Frontal cortex (tissue), 4 donors: ENCODE data around the gene KREMEN1. TPM values are rescaled to one million over a fixed set of nuclear protein-coding genes. Genes with fewer than 3 reads are reported as not detected.

Experiments used
- DNase-seq, 2 donors: peaks; one replicate each; pipeline ENCODE4 v3.0.0; 2012; ENCODE audit warnings: low spot score in 2 of 2
- FAIRE-seq: peaks from 2 replicates; lab custom pipeline; 2012; peaks lifted over from hg19 to GRCh38; lab: Jason Lieb, UNC
- total RNA-seq: library from RNA; depleted of rRNA; stranded (reverse); fragments of >200 nt; gene quantifications from one replicate; pipeline ENCODE4 v1.2.3, GENCODE V29; 2014
- donor health status: control.
- donor health status: control.
- donor health status: control.

KREMEN1 gene
- total RNA-seq, 1 donor from 2014 or later: 6.9 TPM

DNA sequence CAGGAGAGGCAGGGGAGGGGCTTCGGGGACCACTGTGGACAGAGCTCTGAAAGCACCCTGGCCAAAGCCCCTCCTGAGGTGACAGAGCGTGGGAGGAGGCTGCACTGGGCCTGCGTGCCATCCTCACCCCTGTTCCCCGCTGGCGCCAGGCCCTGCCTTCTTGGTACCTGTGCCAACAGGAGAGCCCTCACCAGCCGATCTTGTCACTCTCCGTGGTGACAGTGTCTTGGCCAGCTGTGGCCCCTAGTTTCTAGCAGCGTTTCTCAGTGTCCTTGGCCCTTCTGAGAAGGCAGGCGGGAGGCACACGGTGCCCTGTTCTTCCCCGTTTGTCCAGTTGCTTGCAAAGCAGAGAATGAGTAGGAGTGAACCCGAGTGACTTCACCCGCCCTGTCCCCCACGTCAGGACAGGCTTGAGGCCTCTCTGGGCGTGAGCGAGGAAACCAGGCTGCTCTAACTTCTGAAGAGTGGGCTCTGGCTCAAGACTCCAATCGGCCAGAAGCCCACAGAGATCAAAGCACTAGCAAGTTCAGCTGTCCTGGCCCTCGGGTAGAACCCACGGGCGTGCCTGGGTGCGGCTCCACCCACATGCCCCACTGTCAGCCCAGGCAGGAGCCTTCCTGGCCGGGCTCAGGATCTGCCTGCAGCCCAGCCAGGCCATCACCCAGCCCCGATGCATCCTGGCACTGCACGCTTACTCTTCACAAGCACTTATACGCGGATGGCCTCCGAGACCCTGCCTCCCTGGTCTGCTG is 72.7 kb downstream of the KREMEN1 start:
- FAIRE-seq: no peak
- DNase-seq: no peak

DNA sequence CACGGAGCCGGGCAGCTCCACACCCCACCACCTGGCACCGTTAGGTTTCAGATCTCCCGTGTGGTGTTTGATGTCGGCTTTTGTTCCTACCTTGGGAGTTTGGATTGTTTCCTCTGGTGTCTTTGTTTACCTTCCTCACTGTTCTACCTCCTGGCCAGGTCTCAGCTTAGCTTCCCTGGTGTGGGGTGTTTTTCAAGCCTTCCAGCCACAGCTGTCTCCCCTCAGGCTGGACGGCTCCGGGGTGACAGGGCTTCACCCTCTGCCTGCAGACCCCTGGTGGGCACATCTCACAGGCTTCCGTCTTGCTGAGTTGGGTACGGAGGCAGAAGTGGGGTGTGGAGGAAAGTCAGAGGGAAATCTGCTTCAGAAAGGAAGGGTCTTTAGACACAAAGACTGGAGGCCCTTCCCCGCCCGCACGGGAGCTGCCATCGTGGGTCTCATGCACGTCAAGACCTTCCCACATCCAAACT is 73.3 kb downstream of the KREMEN1 start:
- DNase-seq (no peak), FAIRE-seq (no peak)

DNA sequence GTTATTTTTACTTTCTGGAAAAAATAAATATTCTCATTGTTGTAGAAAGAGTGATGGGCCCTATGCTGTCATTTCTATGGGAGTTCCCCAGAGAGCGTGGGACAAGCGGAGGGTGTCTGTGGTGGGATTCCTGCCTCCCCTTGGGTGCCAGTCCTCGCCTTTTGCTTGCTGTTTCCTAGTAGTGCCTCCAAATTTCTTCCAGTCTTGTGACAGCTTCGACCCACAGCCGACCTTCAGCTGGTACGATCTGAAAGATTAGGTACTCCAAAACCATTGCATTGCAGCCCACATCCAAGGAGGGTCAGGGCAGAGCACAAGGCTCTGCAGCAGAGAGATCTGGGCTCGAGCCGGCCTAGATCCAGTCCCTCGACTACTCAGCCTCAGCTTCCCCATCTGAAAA is 73.9 kb downstream of the KREMEN1 start:
- FAIRE-seq (no peak), DNase-seq (no peak)

DNA sequence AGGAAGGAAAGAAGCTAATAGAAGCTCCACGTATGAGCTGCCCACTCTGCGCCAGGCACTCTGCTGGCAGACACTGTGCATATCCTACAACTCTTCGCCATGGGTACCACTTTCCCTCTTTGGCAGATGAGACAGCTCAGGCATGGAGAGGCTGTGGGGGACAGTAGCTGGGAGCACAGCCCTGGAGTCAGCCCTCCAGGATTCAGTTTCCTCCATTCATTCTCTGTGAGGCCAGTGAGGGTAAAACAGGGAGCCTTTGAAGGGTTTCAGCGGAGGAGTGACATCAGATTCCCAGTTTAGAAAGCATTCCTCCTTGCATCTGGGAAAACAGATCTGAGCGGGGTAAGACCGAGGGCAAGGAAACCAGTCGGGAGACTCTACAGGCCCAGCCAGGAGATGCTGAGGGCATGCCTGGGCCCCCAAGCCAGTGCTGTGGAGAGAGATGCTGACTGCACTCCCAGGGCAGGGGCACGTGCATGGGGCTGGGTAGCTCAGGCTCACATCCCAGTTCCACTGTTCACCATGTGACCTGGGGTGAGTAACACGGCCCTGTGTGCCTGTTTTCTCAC is 74.6 kb downstream of the KREMEN1 start:
- DNase-seq: no peak
- FAIRE-seq: no peak

- no peak for FAIRE-seq
- no peak for DNase-seq
Measured at GRCh38 chr22:29148036-29148435, 75.2 kb downstream of the KREMEN1 start.

DNA sequence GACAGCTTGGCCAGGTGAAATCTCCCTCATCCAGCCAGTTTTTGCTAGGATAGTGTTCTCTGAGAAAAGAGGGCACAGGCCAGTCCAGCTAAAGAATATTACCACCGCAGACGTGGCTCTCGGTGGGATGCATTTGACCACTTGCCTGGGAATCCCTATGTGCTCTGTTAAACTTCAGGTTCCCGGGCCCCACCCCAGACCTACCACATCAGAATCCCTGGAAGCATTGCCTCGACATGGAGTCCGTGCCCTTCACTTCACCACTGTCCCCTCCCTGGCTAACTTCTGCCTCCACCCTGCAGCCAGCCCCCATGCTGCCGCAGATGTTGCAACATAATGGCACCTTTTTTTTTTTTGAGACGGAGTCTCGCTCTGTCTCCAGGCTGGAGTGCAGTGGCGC is 76.0 kb downstream of the KREMEN1 start:
- DNase-seq (no peak), FAIRE-seq (no peak)

GRCh38 chr22:29149841-29150555 is 77.2 kb downstream of the KREMEN1 start:
- FAIRE-seq: no peak

DNA sequence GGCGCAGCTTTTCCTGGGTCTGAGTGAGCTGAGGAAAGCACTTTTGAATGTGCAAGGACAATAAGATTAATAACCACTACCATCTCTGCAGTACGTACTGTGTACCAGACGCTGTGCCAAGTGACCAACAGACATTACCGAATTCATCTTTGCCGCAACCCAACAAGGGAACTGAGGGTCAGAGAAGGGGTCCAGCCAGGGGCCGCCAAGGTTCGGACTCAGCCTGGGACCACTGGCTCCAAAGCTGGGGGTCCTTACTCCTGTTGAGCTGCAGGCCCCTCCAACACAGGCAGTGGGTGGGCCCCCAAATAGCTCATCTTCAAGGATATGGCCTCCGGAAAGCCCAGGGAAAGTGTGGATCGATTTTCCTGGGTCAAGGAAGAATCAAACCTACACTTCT is 77.9 kb downstream of the KREMEN1 start:
- no peak for FAIRE-seq
- no peak for DNase-seq

More at GRCh38 chr22:29149841-29150555, 77.2 kb downstream of the KREMEN1 start:
- DNase-seq: peak; percentile 45 to 56

GRCh38 chr22:29151316-29151715 is 78.5 kb downstream of the KREMEN1 start:
- no peak for FAIRE-seq
- no peak for DNase-seq

DNA sequence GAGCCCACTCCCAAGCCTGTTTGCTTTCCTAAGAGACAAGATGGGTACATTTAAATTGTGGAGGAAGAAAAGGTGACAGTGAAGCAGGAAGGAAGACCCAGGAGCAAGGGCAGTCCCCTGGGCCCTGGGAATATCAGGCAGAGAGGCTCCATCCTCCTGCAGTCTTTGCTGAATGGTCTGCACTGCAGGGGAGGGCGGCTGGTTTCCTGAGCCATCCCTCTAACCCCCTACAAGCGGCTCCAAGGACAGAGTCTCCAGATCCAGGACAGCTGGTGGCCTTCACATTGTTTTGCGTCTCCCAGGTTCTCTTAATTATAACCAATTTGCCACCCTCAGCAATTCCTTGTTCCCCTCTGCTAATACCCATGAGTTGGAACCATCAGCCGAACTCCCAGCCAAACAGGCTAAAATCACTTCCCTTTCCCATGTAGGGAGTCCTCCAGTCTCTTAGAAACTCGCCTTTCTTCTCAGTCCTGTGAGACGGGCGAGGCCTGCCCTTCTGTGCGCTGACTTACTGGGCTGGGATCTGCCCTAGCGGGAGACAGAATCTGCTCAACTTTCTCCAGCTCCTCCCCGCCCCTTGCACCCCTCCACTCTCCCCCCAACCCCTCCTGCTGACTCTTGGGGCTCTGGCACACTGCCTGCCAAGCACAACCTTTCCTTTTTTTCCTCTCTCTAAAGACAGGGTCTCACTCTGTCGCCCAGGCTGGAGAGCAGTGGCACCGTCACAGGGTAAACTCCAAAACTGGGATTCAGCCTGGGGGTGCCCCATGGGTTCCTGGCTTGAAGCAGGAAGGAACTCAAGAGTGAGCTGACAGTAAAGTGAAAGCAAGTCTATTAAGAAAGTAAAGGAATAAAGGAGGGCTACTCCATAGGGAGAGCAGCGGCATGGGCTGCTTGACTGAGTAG is 79.5 kb downstream of the KREMEN1 start:
- no peak for FAIRE-seq
- DNase-seq: no peak

DNA sequence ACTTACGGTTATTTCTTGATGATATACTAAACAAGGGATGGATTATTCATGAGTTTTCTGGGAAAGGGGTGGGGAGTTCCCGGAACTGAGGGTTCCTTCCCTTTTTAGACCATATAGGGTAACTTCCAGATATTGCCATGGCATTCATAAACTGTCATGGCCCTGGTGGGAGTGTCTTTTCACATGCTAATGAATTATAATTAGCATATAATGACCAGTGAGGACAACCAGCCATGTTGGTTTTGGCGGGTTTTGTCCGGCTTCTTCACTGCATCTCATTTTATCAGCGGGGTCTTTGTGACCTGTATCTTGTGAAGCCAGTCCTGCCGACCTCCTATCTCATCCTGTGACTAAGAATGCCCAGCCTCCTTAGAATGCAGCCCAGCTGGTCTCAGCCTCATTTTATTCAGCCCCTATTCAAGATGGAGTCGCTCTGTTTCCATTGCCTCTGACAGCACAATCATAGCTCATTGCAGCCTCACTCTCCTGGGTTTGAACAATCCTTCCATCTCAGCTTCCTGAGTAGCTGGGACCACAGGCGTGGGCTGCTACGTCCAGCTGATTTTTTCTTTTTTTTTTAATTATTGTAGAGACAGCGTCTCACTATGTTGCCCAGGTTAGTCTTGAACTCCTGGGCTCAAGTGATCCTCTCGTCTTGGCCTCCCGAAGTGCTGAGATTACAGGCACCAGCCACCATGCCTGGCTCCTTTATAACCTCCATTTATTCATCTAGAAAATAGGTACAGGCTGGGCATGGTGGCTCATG is 80.3 kb downstream of the KREMEN1 start:
- DNase-seq: no peak
- FAIRE-seq: no peak

DNA sequence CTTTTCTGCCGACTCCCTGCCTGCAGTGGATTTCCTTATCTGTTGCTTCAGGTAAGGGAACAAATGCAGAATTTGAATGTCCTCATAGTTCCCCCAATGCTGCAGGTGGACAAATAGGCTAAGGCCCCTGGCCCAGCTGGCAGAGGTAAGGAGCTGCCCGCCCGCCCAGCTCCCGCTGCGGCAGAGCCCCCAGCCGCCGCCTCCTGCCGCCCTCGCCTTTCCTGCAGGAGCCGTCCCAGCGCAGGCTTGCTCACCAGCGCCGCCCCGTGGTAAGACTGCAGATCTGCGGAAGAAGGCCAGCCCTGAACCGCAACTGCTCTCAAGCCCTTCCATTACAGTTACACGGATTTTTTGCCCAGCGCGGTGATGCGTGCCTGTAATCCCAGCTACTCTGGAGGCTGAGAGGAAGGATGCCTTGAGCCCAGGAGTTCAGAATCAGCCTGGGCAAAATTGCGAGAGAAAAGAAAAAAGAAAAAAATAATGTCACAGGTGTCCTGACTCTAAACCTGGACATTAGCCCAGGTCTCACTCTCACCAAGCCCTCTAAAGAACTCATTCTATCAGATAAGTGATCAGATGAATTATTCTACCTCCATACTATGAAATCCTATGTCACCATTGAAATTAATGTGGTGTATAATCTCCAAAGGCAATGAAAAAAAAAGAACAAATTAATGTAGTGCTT is 81.7 kb downstream of the KREMEN1 start:
- DNase-seq: peak; percentile 57 to 74
- FAIRE-seq: no peak

DNA sequence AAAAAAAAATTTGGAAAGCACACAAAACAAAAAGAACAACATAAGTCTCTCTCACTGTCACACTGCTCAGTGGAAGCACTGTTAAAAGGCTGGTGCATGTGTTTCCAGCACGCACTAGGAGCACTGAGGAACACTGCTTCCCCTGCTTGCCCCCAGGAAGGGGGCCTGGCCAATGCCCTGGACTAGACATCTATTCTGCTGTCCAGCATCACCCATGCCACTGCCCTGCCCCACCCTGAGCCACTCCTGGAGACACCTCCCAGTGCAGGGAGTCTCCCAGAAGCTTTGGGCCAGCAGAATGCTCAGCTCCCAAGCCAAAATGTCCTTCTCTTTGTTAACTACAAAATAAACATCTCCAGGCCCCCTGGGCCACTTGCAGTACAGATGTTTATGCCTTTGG is 83.1 kb downstream of the KREMEN1 start:
- FAIRE-seq: no peak
- DNase-seq: no peak

DNA sequence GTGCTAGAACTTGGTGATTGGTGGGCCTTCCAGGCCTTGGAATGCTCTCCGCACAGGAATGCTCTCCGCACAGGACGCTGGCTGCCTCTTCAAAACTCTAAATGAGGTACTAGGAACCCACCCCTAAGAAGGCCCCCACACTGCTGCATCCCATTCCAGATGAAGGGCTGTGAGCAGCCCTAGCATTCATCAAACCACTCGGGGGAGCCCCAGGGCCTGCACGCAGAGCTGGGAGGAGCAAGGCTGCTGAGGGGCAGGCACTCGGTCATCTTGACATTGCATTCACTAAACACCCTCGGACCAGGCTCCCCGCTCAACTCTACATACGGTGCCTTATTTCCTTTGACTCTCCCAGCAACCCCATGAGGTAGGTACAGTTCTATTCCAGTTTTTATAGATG is 83.7 kb downstream of the KREMEN1 start:
- DNase-seq: no peak
- no peak for FAIRE-seq

GRCh38 chr22:29157759-29158535 is 85.1 kb downstream of the KREMEN1 start:
- FAIRE-seq: no peak
- DNase-seq: no peak

GRCh38 chr22:29158546-29158945 is 85.7 kb downstream of the KREMEN1 start:
- DNase-seq (no peak), FAIRE-seq (no peak)

DNA sequence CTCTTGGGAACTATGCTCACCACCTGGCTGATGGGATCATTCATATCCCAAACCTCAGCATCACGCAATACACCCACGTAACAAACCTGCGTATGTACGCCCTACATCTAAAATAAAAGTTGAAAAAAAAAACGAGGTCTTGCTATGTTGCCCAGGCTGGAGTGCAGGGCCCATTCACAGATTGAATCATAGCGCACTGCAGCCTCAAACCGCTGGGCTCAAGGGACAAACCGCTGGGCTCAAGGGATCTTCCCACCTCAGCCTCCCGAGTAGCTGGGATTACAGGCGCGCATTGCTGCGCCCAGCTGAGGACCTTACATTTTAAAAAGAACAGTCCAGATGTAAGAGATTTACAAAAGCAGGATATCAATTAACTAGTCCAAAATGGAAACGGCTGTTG is 91.0 kb downstream of the KREMEN1 start:
- no peak for FAIRE-seq

More for the DNA sequence above, 91.0 kb downstream of the KREMEN1 start:
- no peak for DNase-seq
